DOHH2 (cell line): ENCODE data around the gene GBP2.

ENCODE experiments used
- EZH2phosphoT487 ChIP-seq: fragments of 200-600 bp; sonication (generic); IDR thresholded peaks from 2 replicates; pipeline ENCODE4 v1.6.1; 2017; ENCODE audit warnings: borderline replicate concordance, mild to moderate bottlenecking, antibody characterized with exemption, low read length, moderate library complexity, mixed read lengths
- TF ChIP-seq, protein P1 (sequence below): fragments of 200-600 bp; sonication (generic); IDR thresholded peaks from one replicate; pipeline ENCODE4 v1.5.1; 2014; ENCODE audit warnings: antibody characterized with exemption, mild to moderate bottlenecking, low read depth, low read length; ENCODE audit not compliant: poor library complexity, severe bottlenecking

GRCh38 chr1:89112871-89113613, 12.9 kb downstream of the GBP2 start:
- TF ChIP-seq, protein P1, sequence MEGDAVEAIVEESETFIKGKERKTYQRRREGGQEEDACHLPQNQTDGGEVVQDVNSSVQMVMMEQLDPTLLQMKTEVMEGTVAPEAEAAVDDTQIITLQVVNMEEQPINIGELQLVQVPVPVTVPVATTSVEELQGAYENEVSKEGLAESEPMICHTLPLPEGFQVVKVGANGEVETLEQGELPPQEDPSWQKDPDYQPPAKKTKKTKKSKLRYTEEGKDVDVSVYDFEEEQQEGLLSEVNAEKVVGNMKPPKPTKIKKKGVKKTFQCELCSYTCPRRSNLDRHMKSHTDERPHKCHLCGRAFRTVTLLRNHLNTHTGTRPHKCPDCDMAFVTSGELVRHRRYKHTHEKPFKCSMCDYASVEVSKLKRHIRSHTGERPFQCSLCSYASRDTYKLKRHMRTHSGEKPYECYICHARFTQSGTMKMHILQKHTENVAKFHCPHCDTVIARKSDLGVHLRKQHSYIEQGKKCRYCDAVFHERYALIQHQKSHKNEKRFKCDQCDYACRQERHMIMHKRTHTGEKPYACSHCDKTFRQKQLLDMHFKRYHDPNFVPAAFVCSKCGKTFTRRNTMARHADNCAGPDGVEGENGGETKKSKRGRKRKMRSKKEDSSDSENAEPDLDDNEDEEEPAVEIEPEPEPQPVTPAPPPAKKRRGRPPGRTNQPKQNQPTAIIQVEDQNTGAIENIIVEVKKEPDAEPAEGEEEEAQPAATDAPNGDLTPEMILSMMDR = no peak
- no peak for TF ChIP-seq EZH2phosphoT487
